Activated T-cell treated with anti-CD3 and anti-CD28 coated beads, Interleukin-2, amount 50 U/mL, for 24 hours (primary cell): ENCODE data around the gene THUMPD2.

Experiments
- DNase-seq: peaks from one replicate; pipeline ENCODE4 v3.0.0-alpha.2; 2020
- H3K27ac Mint-ChIP-seq: 2 replicates; pipeline ENCODE4 v1.8.0; 2020; ENCODE audit warnings: mild to moderate bottlenecking, mixed read lengths
- H3K27me3 Mint-ChIP-seq: 2 replicates; pipeline ENCODE4 v1.8.0; 2020; ENCODE audit warnings: mixed read lengths
- H3K36me3 Mint-ChIP-seq: 2 replicates; pipeline ENCODE4 v1.8.0; 2020; ENCODE audit warnings: low read depth, mixed read lengths
- H3K4me1 Mint-ChIP-seq: 2 replicates; pipeline ENCODE4 v1.8.0; 2020; ENCODE audit warnings: low read depth, mixed read lengths
- H3K4me3 Mint-ChIP-seq: 2 replicates; pipeline ENCODE4 v1.8.0; 2020; ENCODE audit warnings: mild to moderate bottlenecking, moderate library complexity, mixed read lengths
- H3K9me3 Mint-ChIP-seq: 2 replicates; pipeline ENCODE4 v1.8.0; 2020; ENCODE audit warnings: mixed read lengths

The THUMPD2 gene

GRCh38 chr2:39780825-39781600, 2.0 kb upstream of the THUMPD2 start:
- no peak overlapping the region for H3K27ac Mint-ChIP-seq

GRCh38 chr2:39779927-39780326, 869 bp upstream of the THUMPD2 start:
- Mint-ChIP-seq H3K4me1 (peaks cover 67% of the 10 kb centered on the region), H3K27ac (peak overlapping the region; percentile 75), H3K9me3 (no peaks in the 10 kb centered on the region), H3K4me3 (peak overlapping the region; percentile 91), H3K36me3 (peaks cover 37% of the 10 kb centered on the region), H3K27me3 (no peaks in the 10 kb centered on the region)
- no peak for DNase-seq

More at GRCh38 chr2:39780825-39781600, 2.0 kb upstream of the THUMPD2 start:
- H3K36me3 Mint-ChIP-seq: peaks cover 29% of the 10 kb centered on the region
- no peaks in the 10 kb centered on the region for H3K27me3 Mint-ChIP-seq
- no peak for DNase-seq
- H3K9me3 Mint-ChIP-seq: no peaks in the 10 kb centered on the region
- peaks cover 59% of the 10 kb centered on the region for H3K4me1 Mint-ChIP-seq
- H3K4me3 Mint-ChIP-seq: peak overlapping the region; percentile 41

DNA sequence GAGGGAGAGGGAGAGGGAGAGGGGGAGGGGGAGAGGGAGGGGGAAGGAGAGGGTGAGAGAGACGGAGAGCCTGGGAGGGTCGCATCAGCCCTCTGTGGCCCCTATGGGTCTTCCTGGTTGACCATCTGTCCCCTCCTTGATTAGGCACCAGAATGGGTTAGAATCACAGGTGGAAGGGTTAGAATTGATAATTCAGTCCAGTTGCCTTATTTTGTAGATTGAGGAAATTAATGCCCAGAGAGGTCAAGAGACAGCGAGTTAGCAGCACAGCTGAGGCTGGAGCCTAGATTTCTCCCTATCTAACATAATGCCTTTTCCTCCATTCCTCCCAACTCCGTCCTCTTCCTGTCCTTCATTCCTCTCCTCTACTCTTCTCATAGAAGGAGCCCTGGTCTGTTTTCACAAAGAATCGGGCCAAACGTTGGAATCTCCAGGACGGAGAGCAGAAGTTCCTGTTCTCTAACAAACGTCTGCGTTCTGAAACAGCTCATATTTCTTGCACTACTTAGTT, 338 bp upstream of the THUMPD2 start:
- H3K36me3 Mint-ChIP-seq: peaks cover 41% of the 10 kb centered on the region
- DNase-seq: no peak
- no peaks in the 10 kb centered on the region for H3K27me3 Mint-ChIP-seq
- H3K4me1 Mint-ChIP-seq: peaks cover 71% of the 10 kb centered on the region
- no peaks in the 10 kb centered on the region for H3K9me3 Mint-ChIP-seq
- peak overlapping the region; percentile 75 for H3K27ac Mint-ChIP-seq
- H3K4me3 Mint-ChIP-seq: peak overlapping the region; percentile 91

- Mint-ChIP-seq H3K9me3 (no peaks in the 10 kb centered on the region), H3K4me1 (peaks cover 78% of the 10 kb centered on the region), H3K4me3 (peak overlapping the region; percentile 91), H3K27me3 (no peaks in the 10 kb centered on the region), H3K36me3 (peaks cover 48% of the 10 kb centered on the region), H3K27ac (peak overlapping the region; percentile 93)
- no peak for DNase-seq
Measured at GRCh38 chr2:39778233-39778632, 825 bp downstream of the THUMPD2 start.

GRCh38 chr2:39772812-39773152, 6.3 kb downstream of the THUMPD2 start:
- no peaks in the 10 kb centered on the region for H3K27me3 Mint-ChIP-seq
- no peak overlapping the region for H3K4me3 Mint-ChIP-seq
- H3K4me1 Mint-ChIP-seq: peaks cover 62% of the 10 kb centered on the region
- no peaks in the 10 kb centered on the region for H3K9me3 Mint-ChIP-seq
- H3K36me3 Mint-ChIP-seq: peaks cover 87% of the 10 kb centered on the region
- no peak for DNase-seq
- H3K27ac Mint-ChIP-seq: peak overlapping the region; percentile 78

DNA sequence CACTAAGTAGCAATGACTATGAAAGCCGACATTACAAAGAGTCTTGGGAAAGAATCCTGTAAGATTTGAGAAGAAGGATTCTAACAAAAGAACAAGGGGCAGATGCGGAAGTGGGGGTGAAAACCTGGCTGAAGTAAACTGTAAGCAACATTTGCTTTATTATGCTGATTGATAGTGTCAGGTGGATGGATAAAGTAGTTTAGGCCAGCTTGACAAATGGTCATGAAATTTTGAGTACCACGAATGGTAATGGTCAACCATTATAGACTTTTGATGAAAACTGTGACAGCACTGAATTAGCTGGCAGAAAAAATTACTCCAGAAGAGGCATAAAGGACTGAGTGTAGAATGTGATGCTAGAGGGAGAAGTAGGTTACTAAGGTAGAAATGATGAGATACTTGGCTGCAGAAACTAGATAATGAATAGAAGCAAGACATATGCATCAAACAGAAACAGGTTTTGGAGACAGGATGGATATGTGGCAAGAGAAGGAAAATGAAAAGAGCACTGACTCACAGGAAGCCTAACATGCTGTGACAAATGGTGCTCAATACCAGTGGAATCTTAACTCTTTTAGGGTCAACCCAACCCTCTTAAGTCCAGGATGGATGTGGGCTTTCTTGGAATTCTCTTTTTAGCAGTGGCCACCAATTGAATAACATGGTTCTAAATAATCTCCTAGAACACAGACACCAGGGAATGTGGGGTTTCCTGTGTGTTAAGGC, 6.8 kb downstream of the THUMPD2 start:
- no peak for DNase-seq
- peak overlapping the region; percentile 78 for H3K27ac Mint-ChIP-seq
- H3K36me3 Mint-ChIP-seq: peaks cover 82% of the 10 kb centered on the region
- H3K9me3 Mint-ChIP-seq: no peaks in the 10 kb centered on the region
- H3K4me3 Mint-ChIP-seq: no peak overlapping the region
- no peaks in the 10 kb centered on the region for H3K27me3 Mint-ChIP-seq
- H3K4me1 Mint-ChIP-seq: peaks cover 57% of the 10 kb centered on the region

- H3K27me3 Mint-ChIP-seq: no peaks in the 10 kb centered on the region
Measured at GRCh38 chr2:39762448-39762847, 16.6 kb downstream of the THUMPD2 start.

DNA sequence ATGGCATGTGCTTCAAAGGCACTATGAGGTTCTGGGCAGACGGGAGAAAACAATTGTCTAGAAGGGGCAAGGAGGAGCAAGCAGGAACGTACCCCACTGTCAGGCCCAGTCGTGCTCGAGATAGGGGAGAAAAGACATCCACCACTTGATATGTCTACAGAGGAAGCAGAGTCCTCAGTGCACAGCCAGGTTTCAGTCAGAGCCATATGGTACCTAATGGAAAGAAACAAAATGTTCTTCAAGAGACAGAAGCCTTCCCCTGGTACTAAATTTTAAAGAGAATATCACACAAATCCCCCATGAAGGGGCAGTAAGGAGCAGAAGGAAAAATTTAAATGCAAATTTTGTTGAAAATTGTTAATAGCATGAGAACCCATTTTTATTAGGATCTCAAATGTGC, 21.9 kb downstream of the THUMPD2 start:
- no peak overlapping the region for H3K4me3 Mint-ChIP-seq
- H3K27me3 Mint-ChIP-seq: no peaks in the 10 kb centered on the region
- no peak overlapping the region for H3K27ac Mint-ChIP-seq
- H3K9me3 Mint-ChIP-seq: no peaks in the 10 kb centered on the region
- peaks cover 92% of the 10 kb centered on the region for H3K36me3 Mint-ChIP-seq
- no peak for DNase-seq
- peaks cover 6% of the 10 kb centered on the region for H3K4me1 Mint-ChIP-seq

More at GRCh38 chr2:39762448-39762847, 16.6 kb downstream of the THUMPD2 start:
- H3K27ac Mint-ChIP-seq: no peak overlapping the region
- peaks cover 10% of the 10 kb centered on the region for H3K4me1 Mint-ChIP-seq
- H3K9me3 Mint-ChIP-seq: no peaks in the 10 kb centered on the region
- H3K4me3 Mint-ChIP-seq: no peak overlapping the region
- peaks cover 92% of the 10 kb centered on the region for H3K36me3 Mint-ChIP-seq
- no peak for DNase-seq

DNA sequence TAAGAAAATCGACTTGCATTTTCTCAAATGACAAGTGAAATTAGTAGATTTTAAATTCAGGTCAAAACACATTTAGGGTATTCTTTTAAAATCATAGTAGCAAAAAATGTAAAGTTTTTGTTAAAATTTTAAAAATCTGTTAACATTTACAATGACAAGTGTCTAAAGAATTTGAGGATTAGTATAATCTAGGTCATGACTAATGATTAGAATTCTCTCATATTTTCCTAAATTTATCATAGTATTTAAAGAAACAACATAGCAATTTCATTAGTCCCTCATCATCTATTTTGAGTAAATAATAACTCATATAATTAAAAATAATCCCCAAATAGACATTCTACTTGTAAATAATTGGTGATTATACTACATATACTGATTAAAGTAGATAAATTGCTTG, 23.6 kb downstream of the THUMPD2 start:
- DNase-seq: no peak
- Mint-ChIP-seq H3K4me1 (peaks cover 4% of the 10 kb centered on the region), H3K9me3 (no peaks in the 10 kb centered on the region), H3K36me3 (peaks cover 89% of the 10 kb centered on the region), H3K27me3 (no peaks in the 10 kb centered on the region), H3K27ac (no peak overlapping the region), H3K4me3 (no peak overlapping the region)

DNA sequence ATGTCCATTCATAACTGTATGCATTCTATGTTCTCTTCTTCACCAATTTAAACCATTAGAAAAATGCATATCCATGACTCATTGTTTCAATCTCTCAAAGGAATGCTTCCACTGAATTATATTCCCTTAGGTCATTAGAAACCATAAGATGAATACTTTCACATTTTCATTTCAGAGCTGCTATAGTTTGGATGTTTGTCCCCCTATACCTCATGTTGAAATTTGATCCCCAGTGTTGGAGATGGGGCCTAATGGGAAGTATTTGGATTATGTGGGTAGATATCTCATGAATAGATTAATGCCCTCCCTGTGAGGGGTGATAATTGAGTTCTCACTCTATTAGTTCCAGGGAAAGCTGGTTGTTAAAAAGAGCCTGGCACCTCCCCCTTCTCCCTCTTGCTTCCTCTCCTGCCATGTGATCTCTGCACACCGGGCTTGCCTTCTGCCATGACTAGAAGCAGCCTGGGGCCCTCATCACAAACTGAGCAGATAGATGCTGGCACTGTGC, 35.7 kb downstream of the THUMPD2 start:
- Mint-ChIP-seq H3K27me3 (no peaks in the 10 kb centered on the region), H3K4me3 (no peak overlapping the region), H3K27ac (no peak overlapping the region), H3K36me3 (peaks cover 94% of the 10 kb centered on the region), H3K9me3 (no peaks in the 10 kb centered on the region), H3K4me1 (peaks cover 2% of the 10 kb centered on the region)
- DNase-seq: no peak

DNA sequence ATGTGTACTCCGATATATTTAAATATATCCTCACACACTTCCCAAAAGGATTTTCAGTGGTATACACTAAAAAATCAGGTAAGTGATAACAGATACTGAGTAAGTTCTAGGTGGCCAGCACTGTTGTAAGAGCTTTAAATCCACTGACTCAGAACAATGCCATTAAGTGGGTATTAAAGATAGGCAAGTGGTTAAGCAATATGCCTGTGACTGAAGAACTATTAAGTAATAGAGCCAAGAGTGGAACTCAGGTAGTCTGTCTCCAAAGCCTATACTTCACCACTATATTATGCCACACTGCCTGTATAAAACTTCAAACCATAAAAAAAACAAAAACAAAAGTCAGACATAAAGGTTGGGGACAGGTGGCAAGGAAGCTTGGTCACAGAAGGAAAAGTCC, 37.2 kb downstream of the THUMPD2 start:
- H3K4me1 Mint-ChIP-seq: peaks cover 11% of the 10 kb centered on the region
- no peak overlapping the region for H3K27ac Mint-ChIP-seq
- DNase-seq: no peak
- H3K36me3 Mint-ChIP-seq: peaks cover 93% of the 10 kb centered on the region
- H3K27me3 Mint-ChIP-seq: no peaks in the 10 kb centered on the region
- no peak overlapping the region for H3K4me3 Mint-ChIP-seq
- H3K9me3 Mint-ChIP-seq: no peaks in the 10 kb centered on the region

GRCh38 chr2:39739386-39739785, 39.7 kb downstream of the THUMPD2 start:
- DNase-seq: no peak
- H3K4me1 Mint-ChIP-seq: peaks cover 22% of the 10 kb centered on the region
- peaks cover 93% of the 10 kb centered on the region for H3K36me3 Mint-ChIP-seq
- H3K27me3 Mint-ChIP-seq: no peaks in the 10 kb centered on the region
- H3K4me3 Mint-ChIP-seq: no peak overlapping the region
- no peaks in the 10 kb centered on the region for H3K9me3 Mint-ChIP-seq
- no peak overlapping the region for H3K27ac Mint-ChIP-seq

DNA sequence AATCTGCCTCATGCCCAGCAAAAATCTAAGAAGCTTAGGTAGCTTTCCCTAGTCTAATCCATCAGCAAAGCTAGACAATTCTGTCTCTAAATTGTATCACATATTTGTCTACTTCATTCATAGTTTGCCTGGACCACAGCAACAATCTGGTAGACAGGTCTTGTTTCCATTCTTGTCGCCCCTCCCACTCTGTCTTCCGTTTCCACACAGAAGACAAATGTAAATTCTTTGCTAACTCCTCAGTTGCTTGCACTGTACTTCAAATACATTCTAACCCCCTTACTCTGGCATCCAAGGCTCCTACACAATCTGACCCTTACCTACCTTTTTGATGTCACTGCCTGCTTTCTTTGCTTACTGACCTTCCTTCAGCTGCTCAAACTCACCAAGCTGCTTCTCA, 40.1 kb downstream of the THUMPD2 start:
- Mint-ChIP-seq H3K27ac (no peak overlapping the region), H3K4me1 (peaks cover 22% of the 10 kb centered on the region), H3K27me3 (no peaks in the 10 kb centered on the region), H3K36me3 (peaks cover 95% of the 10 kb centered on the region), H3K4me3 (no peak overlapping the region), H3K9me3 (no peaks in the 10 kb centered on the region)
- DNase-seq: no peak

- Mint-ChIP-seq H3K27me3 (no peaks in the 10 kb centered on the region), H3K9me3 (no peaks in the 10 kb centered on the region), H3K4me1 (peaks cover 20% of the 10 kb centered on the region), H3K27ac (peak overlapping the region; percentile 14), H3K4me3 (no peak overlapping the region), H3K36me3 (peaks cover 96% of the 10 kb centered on the region)
- no peak for DNase-seq
Measured at GRCh38 chr2:39737661-39738060, 41.4 kb downstream of the THUMPD2 start.

DNA sequence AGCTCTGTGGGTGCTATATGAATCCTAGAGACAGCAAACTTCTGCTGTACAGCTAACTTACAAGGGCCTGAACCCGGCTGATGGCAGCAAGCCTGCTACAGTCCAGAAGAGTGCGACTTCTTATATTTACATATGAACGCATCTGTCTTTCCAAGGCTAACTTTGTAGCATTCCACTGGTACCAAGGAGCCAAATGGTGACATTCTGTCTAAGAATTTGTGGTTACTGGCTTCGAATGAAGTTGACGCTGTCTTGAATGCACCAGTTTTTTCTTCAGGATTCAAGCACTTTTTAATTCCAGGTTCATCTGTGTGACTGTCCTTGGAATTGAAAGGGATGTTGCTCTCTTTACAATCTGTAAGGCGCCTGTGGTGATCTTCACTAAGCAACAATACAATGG, 42.4 kb downstream of the THUMPD2 start:
- Mint-ChIP-seq H3K27me3 (no peaks in the 10 kb centered on the region), H3K36me3 (peaks cover 96% of the 10 kb centered on the region), H3K27ac (no peak overlapping the region), H3K9me3 (no peaks in the 10 kb centered on the region), H3K4me3 (no peak overlapping the region), H3K4me1 (peaks cover 20% of the 10 kb centered on the region)
- no peak for DNase-seq
